Smooth muscle cell (in vitro differentiated cells): ENCODE results near the gene UCK2. TPM values are rescaled to one million over a fixed set of nuclear protein-coding genes. Genes with fewer than 3 reads are reported as not detected.

ENCODE experiments used
- DNase-seq: peaks from one replicate; lab custom pipeline; 2025; ENCODE audit not compliant: unreplicated experiment; lab: John Stamatoyannopoulos, UW
- H2AFZ ChIP-seq: fragments of 200-600 bp; sonication (generic); 2 replicates; pipeline ENCODE4 v1.6.0; 2016; ENCODE audit warnings: antibody characterized with exemption, low read depth, mild to moderate bottlenecking
- H3F3A ChIP-seq: fragments of 200-600 bp; sonication (generic); 2 replicates; pipeline ENCODE4 v1.6.0; 2017; ENCODE audit warnings: antibody characterized with exemption, low read depth
- H3K27ac ChIP-seq: fragments of 200-600 bp; sonication (generic); 2 replicates; pipeline ENCODE4 v1.5.1; 2016; ENCODE audit warnings: low read depth, mild to moderate bottlenecking
- H3K27me3 ChIP-seq: fragments of 200-600 bp; sonication (generic); 2 replicates; pipeline ENCODE4 v1.6.1; 2016; ENCODE audit warnings: low read depth, mild to moderate bottlenecking
- H3K36me3 ChIP-seq: fragments of 200-600 bp; sonication (generic); 2 replicates; pipeline ENCODE4 v1.5.1; 2016; ENCODE audit warnings: low read depth
- H3K4me1 ChIP-seq: fragments of 200-600 bp; sonication (generic); 2 replicates; pipeline ENCODE4 v1.5.1; 2016; ENCODE audit warnings: low read depth
- H3K4me2 ChIP-seq: fragments of 200-600 bp; sonication (generic); 2 replicates; pipeline ENCODE4 v1.6.0; 2016; ENCODE audit warnings: mild to moderate bottlenecking
- H3K4me3 ChIP-seq: fragments of 200-600 bp; sonication (generic); 2 replicates; pipeline ENCODE4 v1.5.1; 2016; ENCODE audit warnings: mild to moderate bottlenecking
- H3K79me2 ChIP-seq: fragments of 200-600 bp; sonication (generic); 2 replicates; pipeline ENCODE4 v1.6.0; 2016; ENCODE audit warnings: low read depth, mild to moderate bottlenecking
- H3K9ac ChIP-seq: fragments of 200-600 bp; sonication (generic); 2 replicates; pipeline ENCODE4 v1.6.0; 2016; ENCODE audit warnings: low read depth
- H3K9me3 ChIP-seq: fragments of 200-600 bp; sonication (generic); replicated peaks from 2 replicates; pipeline ENCODE4 v1.5.1; 2016; ENCODE audit warnings: low read depth
- H4K20me1 ChIP-seq: fragments of 200-600 bp; sonication (generic); 2 replicates; pipeline ENCODE4 v1.6.0; 2016; ENCODE audit warnings: low read depth
- WGBS: methylation state at CpG from one replicate; pipeline ENCODE4 v1.1.7; 2016; ENCODE audit warnings: low lambda C conversion rate; 5-methylcytosine and 5-hydroxymethylcytosine counted together
- polyA plus RNA-seq: library from polyadenylated mRNA; unstranded; fragments of >200 nt; fragmentation: Nextera tagmentation; extraction: Ambion mirVana; gene quantifications from 2 replicates; pipeline ENCODE4 v1.2.1, GENCODE V29; 2016
- total RNA-seq: library from RNA; depleted of rRNA; stranded (reverse); fragments of >200 nt; gene quantifications from 2 replicates; pipeline ENCODE4 v1.2.3, GENCODE V29; 2014
- TF ChIP-seq, protein P1 (sequence below): fragments of 200-600 bp; sonication (generic); IDR thresholded peaks from 2 replicates; pipeline ENCODE4 v1.5.1; 2017; ENCODE audit warnings: borderline replicate concordance, mild to moderate bottlenecking, antibody characterized with exemption; ENCODE audit not compliant: insufficient read depth, poor library complexity, severe bottlenecking

Gene UCK2
- total and polyA plus RNA-seq, 2 experiments from 2014 or later, result 32.6 to 39.5 TPM

GRCh38 chr1:165954940-165955339, 127.5 kb downstream of the UCK2 start:
- Histone ChIP-seq H3K36me3 (no peaks in the 10 kb centered on the region), H3K9me3 (no peaks in the 10 kb centered on the region), H3F3A (no peaks in the 10 kb centered on the region), H4K20me1 (no peaks in the 10 kb centered on the region), H3K9ac (no peak overlapping the region), H2AFZ (no peak overlapping the region), H3K79me2 (no peaks in the 10 kb centered on the region), H3K27ac (peak overlapping the region; percentile 54), H3K4me3 (no peak overlapping the region), H3K4me2 (no peak overlapping the region), H3K27me3 (no peaks in the 10 kb centered on the region), H3K4me1 (no peaks in the 10 kb centered on the region)
- 23% methylated on average over 2 of the region's 2 CpGs for WGBS
- no peak for DNase-seq
- TF ChIP-seq, protein P1, sequence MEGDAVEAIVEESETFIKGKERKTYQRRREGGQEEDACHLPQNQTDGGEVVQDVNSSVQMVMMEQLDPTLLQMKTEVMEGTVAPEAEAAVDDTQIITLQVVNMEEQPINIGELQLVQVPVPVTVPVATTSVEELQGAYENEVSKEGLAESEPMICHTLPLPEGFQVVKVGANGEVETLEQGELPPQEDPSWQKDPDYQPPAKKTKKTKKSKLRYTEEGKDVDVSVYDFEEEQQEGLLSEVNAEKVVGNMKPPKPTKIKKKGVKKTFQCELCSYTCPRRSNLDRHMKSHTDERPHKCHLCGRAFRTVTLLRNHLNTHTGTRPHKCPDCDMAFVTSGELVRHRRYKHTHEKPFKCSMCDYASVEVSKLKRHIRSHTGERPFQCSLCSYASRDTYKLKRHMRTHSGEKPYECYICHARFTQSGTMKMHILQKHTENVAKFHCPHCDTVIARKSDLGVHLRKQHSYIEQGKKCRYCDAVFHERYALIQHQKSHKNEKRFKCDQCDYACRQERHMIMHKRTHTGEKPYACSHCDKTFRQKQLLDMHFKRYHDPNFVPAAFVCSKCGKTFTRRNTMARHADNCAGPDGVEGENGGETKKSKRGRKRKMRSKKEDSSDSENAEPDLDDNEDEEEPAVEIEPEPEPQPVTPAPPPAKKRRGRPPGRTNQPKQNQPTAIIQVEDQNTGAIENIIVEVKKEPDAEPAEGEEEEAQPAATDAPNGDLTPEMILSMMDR, result no peak

- Histone ChIP-seq H3K27me3 (peaks cover 10% of the 10 kb centered on the region), H2AFZ (no peak overlapping the region), H3K79me2 (no peaks in the 10 kb centered on the region), H3K4me2 (no peak overlapping the region), H3K36me3 (no peaks in the 10 kb centered on the region), H3K9me3 (no peaks in the 10 kb centered on the region), H3F3A (no peaks in the 10 kb centered on the region), H3K4me3 (no peak overlapping the region), H3K9ac (no peak overlapping the region), H3K4me1 (no peaks in the 10 kb centered on the region), H4K20me1 (no peaks in the 10 kb centered on the region), H3K27ac (no peak overlapping the region)
- TF ChIP-seq, protein P1, result no peak
- no peak for DNase-seq
These were observed 130.9 kb downstream of the UCK2 start for GRCh38 chr1:165958306-165958705.

DNA sequence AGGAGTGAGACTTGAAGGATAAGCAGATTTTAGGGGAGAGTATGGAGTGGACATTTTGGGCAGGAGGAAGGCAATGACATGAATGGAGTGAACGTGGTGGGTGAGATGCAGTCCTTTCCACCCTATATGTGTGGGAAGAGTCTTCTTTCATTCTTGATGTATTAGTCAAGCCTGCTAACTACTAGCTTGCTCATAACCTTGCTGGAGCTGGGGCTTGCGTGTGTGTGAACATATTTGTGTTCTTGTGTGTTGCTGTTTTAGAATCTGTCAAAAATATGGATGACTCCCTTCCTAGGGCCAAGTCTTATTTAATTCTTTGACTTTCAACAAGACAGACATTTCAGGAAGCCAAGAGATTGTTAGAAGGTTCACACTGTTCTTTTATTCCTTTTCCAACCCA, 132.7 kb downstream of the UCK2 start:
- no peak overlapping the region for H3K4me3 ChIP-seq
- H3K9ac ChIP-seq, result no peak overlapping the region
- H3K36me3 ChIP-seq, result no peaks in the 10 kb centered on the region
- DNase-seq, result no peak
- H3K79me2 ChIP-seq, result no peaks in the 10 kb centered on the region
- no peak overlapping the region for H2AFZ ChIP-seq
- H3K4me2 ChIP-seq, result peak overlapping the region; percentile 57
- TF ChIP-seq, protein P1, result no peak
- no peaks in the 10 kb centered on the region for H3K9me3 ChIP-seq
- no peaks in the 10 kb centered on the region for H4K20me1 ChIP-seq
- peaks cover 10% of the 10 kb centered on the region for H3K27me3 ChIP-seq
- 27% methylated on average over 2 of the region's 2 CpGs for WGBS
- no peaks in the 10 kb centered on the region for H3K4me1 ChIP-seq
- H3K27ac ChIP-seq, result no peak overlapping the region
- H3F3A ChIP-seq, result no peaks in the 10 kb centered on the region

GRCh38 chr1:165960881-165961280, 133.5 kb downstream of the UCK2 start:
- Histone ChIP-seq H3F3A (no peaks in the 10 kb centered on the region), H3K79me2 (no peaks in the 10 kb centered on the region), H3K27me3 (peaks cover 10% of the 10 kb centered on the region), H3K4me1 (no peaks in the 10 kb centered on the region), H3K4me2 (no peak overlapping the region), H2AFZ (no peak overlapping the region), H3K9me3 (no peaks in the 10 kb centered on the region), H3K36me3 (no peaks in the 10 kb centered on the region), H4K20me1 (no peaks in the 10 kb centered on the region), H3K4me3 (no peak overlapping the region), H3K9ac (no peak overlapping the region), H3K27ac (no peak overlapping the region)
- 78% methylated on average over 2 of the region's 2 CpGs for WGBS
- DNase-seq, result no peak
- TF ChIP-seq, protein P1, result no peak
